K562 (cell line): Measurements from ENCODE around the gene TRMT112. TPM values are rescaled to one million over a fixed set of nuclear protein-coding genes. Genes with fewer than 3 reads are reported as not detected.

Experiments used
- ATAC-seq: fragments of 200-7000 bp; cut with Tn5 transposase; 3 replicates; pipeline ENCODE4 v1.9.1; 2020; ENCODE audit warnings: moderate library complexity
- BruUV-seq: library from RNA; stranded (reverse); fragments of 400-500 nt; replicated peaks from 2 replicates; lab custom pipeline; 2021; lab: Mats Ljungman, UMichigan
- CTCF ChIA-PET: fragments of 300-600 bp; formaldehyde crosslinking; extraction: SDS; loops from one replicate; lab custom pipeline; 2021; ENCODE audit warnings: low intra/inter-chr PET ratio; lab: Yijun Ruan, JAX
- POLR2A ChIA-PET: fragments of 300-600, 350-650 bp; sonication (Branson Sonifier 250); formaldehyde crosslinking; extraction: SDS; loops from one replicate; lab custom pipeline; 2021; ENCODE audit warnings: antibody characterized with exemption, inconsistent platforms; lab: Yijun Ruan, JAX
- DNase-seq, 4 experiments: peaks; one replicate each; pipeline versions ENCODE4 v3.0.0 to v3.0.0-alpha.2; 2011 to 2018; ENCODE audit warnings: low spot score in 3 of 4, mixed read lengths in 3 of 4; ENCODE audit errors: extremely low read depth in 1 of 4
- FAIRE-seq: peaks from 2 replicates; lab custom pipeline; 2011; peaks lifted over from hg19 to GRCh38; lab: Jason Lieb, UNC
- H2AFZ ChIP-seq: 2 replicates; pipeline ENCODE4 v1.6.0; 2011; ENCODE audit warnings: low read depth, low read length, control low read depth, inconsistent platforms
- H3K27ac ChIP-seq: fragments of 200-600 bp; 3 replicates; pipeline ENCODE4 v1.8.0; 2011; ENCODE audit warnings: low read depth, mild to moderate bottlenecking, control low read depth, inconsistent platforms, low read length, moderate library complexity, mixed read lengths; ENCODE audit errors: extremely low read depth
- H3K27me3 ChIP-seq, 2 experiments: fragments of 300-600 bp in 1 of 2; 2 replicates in 1 of 2; 3 replicates in 1 of 2; pipeline versions ENCODE4 v1.6.0 to v1.8.0; 2011; ENCODE audit warnings: inconsistent platforms in 2 of 2, low read length in 2 of 2, mild to moderate bottlenecking in 1 of 2, mixed read lengths in 1 of 2, moderate library complexity in 1 of 2; ENCODE audit not compliant: control insufficient read depth in 2 of 2, insufficient read depth in 2 of 2
- H3K36me3 ChIP-seq: fragments of 300-600 bp; 3 replicates; pipeline ENCODE4 v1.8.0; 2011; ENCODE audit warnings: mild to moderate bottlenecking, low read length, inconsistent platforms; ENCODE audit not compliant: control insufficient read depth, insufficient read depth
- H3K4me1 ChIP-seq, 2 experiments: fragments of 200-600 bp in 1 of 2; replicated peaks in 1 of 2; 2 replicates in 1 of 2; 3 replicates in 1 of 2; pipeline versions ENCODE4 v1.5.1 to v1.8.0; 2011; ENCODE audit warnings: inconsistent platforms in 2 of 2, low read length in 2 of 2, mild to moderate bottlenecking in 1 of 2, mixed read lengths in 1 of 2, moderate library complexity in 1 of 2; ENCODE audit not compliant: control insufficient read depth in 2 of 2, insufficient read depth in 2 of 2
- H3K4me2 ChIP-seq: 2 replicates; pipeline ENCODE4 v1.6.1; 2011; ENCODE audit warnings: low read length, control low read depth, inconsistent platforms, mixed read lengths; ENCODE audit not compliant: insufficient read depth
- H3K4me3 ChIP-seq: fragments of 200-600 bp; sonication (generic), shearing (Covaris generic); 2 replicates; pipeline ENCODE4 v1.5.1; 2016; ENCODE audit warnings: control low read depth, inconsistent platforms
- H3K79me2 ChIP-seq: fragments of 200-600 bp; 3 replicates; pipeline ENCODE4 v1.8.0; 2011; ENCODE audit warnings: low read length, inconsistent platforms; ENCODE audit not compliant: control insufficient read depth, insufficient read depth
- H3K9ac ChIP-seq, 2 experiments: 2 replicates each; pipeline versions ENCODE4 v1.6.0 to v1.6.1; 2011; ENCODE audit warnings: low read depth in 2 of 2, low read length in 2 of 2, control low read depth in 1 of 2, inconsistent platforms in 1 of 2, mild to moderate bottlenecking in 1 of 2, mixed read lengths in 1 of 2; ENCODE audit not compliant: insufficient read depth in 1 of 2
- H3K9me1 ChIP-seq: one replicate; pipeline ENCODE4 v1.6.0; 2011; ENCODE audit warnings: inconsistent platforms, mild to moderate bottlenecking, low read length, moderate library complexity; ENCODE audit not compliant: control insufficient read depth, insufficient read depth
- H3K9me3 ChIP-seq: replicated peaks from 2 replicates; pipeline ENCODE4 v1.5.1; 2011; ENCODE audit warnings: low read depth, low read length, inconsistent platforms; ENCODE audit not compliant: control insufficient read depth, insufficient read depth
- H4K20me1 ChIP-seq: replicated peaks from 2 replicates; pipeline ENCODE4 v1.6.1; 2011; ENCODE audit warnings: low read length, inconsistent platforms, mixed read lengths; ENCODE audit not compliant: control insufficient read depth, insufficient read depth
- BDP1 ChIP-seq: IDR thresholded peaks from 3 replicates; pipeline ENCODE4 v1.6.1; 2011; ENCODE audit not compliant: insufficient read length, insufficient read depth
- CHD1 ChIP-seq: fragments of 200-600 bp; sonication (generic); IDR thresholded peaks from one replicate; pipeline ENCODE4 v1.6.1; 2012; ENCODE audit warnings: mild to moderate bottlenecking, moderate library complexity, low read length, inconsistent platforms
- FOSL1 ChIP-seq: fragments of 200-800 bp; sonication (Bioruptor generic); conservative IDR thresholded peaks from 2 replicates; pipeline ENCODE4 v1.6.1; 2016; ENCODE audit warnings: missing genetic modification characterization, missing compliant biosample characterization
- KAT8 ChIP-seq: fragments of 450-650 bp; IDR thresholded peaks from 2 replicates; pipeline ENCODE4 v1.6.1; 2016; ENCODE audit warnings: low read depth, mild to moderate bottlenecking
- POLR3A ChIP-seq: IDR thresholded peaks from 2 replicates; pipeline ENCODE4 v1.6.1; 2011; ENCODE audit warnings: borderline replicate concordance, mild to moderate bottlenecking, moderate library complexity; ENCODE audit not compliant: insufficient read length, insufficient read depth; ENCODE audit errors: extremely low read depth
- RB1 ChIP-seq: fragments of 450-650 bp; IDR thresholded peaks from 2 replicates; pipeline ENCODE4 v1.6.1; 2017; ENCODE audit warnings: low read depth, mild to moderate bottlenecking
- SP2 ChIP-seq: IDR thresholded peaks from 2 replicates; pipeline ENCODE4 v1.6.1; 2011; ENCODE audit warnings: mild to moderate bottlenecking, low read depth, low read length, moderate library complexity; ENCODE audit not compliant: poor library complexity, severe bottlenecking; ENCODE audit errors: extremely low read depth
- SRSF9 ChIP-seq: fragments of 200-400 bp; formaldehyde crosslinking; IDR thresholded peaks from 2 replicates; pipeline ENCODE4 v1.6.1; 2017; ENCODE audit warnings: low read depth, low read length, borderline replicate concordance
- TOE1 ChIP-seq, 2 experiments: fragments of 450-650 bp in 1 of 2; sonication (generic) in 1 of 2; formaldehyde crosslinking in 1 of 2; IDR thresholded peaks; 2 replicates each; pipeline versions ENCODE4 v1.7.1 to v1.8.0; 2016 to 2022; ENCODE audit warnings: borderline replicate concordance in 2 of 2, mild to moderate bottlenecking in 2 of 2, antibody characterized with exemption in 1 of 2, inconsistent platforms in 1 of 2, low read depth in 1 of 2, missing genetic modification reagents in 1 of 2, moderate library complexity in 1 of 2
- ZBED1 ChIP-seq: IDR thresholded peaks from 2 replicates; pipeline ENCODE4 v1.6.1; 2014
- ZBTB7A ChIP-seq: IDR thresholded peaks from 2 replicates; pipeline ENCODE4 v1.6.1; 2011; ENCODE audit warnings: low read depth, mild to moderate bottlenecking, low read length, moderate library complexity, borderline replicate concordance; ENCODE audit not compliant: control insufficient read depth
- ZNF639 ChIP-seq, 2 experiments: fragments of 200-800 bp in 1 of 2; sonication (Bioruptor generic) in 1 of 2; sonication (generic) in 1 of 2; formaldehyde crosslinking in 1 of 2; IDR thresholded peaks in 1 of 2; conservative IDR thresholded peaks in 1 of 2; 2 replicates each; pipeline versions ENCODE4 v1.5.0 to v1.6.1; 2016 to 2020; ENCODE audit warnings: missing compliant biosample characterization in 1 of 2, missing genetic modification characterization in 1 of 2, missing genetic modification reagents in 1 of 2
- WGBS: fragments of 100-300 bp; shearing (Covaris generic); methylation state at CpG from one replicate; pipeline ENCODE4 v1.1.6; 2016; ENCODE audit warnings: low coverage, mixed read lengths; ENCODE audit not compliant: insufficient coverage; ENCODE audit errors: missing lambda C conversion rate; 5-methylcytosine and 5-hydroxymethylcytosine counted together
- in situ Hi-C: fragments of 300-500 bp; cut with MboI; formaldehyde crosslinking; loops from 4 replicates; pipeline ENCODE4 v1.15.0; 2018; ENCODE audit warnings: inconsistent platforms, mixed read lengths
- intact Hi-C: fragments of 100-400 bp; cut with micrococcal nuclease; formaldehyde crosslinking; loops from 2 replicates; pipeline ENCODE4 v1.14.2; 2022
- polyA plus RNA-seq, 8 experiments: library from polyadenylated mRNA; depleted of rRNA in 4 of 8; stranded (reverse) in 5 of 8; unstranded in 3 of 8; fragments of >200 nt; fragmentation: Nextera tagmentation in 2 of 8; fragmentation: Illumina TruSeq in 1 of 8; extraction: Ambion mirVana in 2 of 8; extraction: Trizol in 1 of 8; gene quantifications; 2 replicates each; pipeline versions ENCODE4 v1.2.1 to v1.2.3, GENCODE V29; 2011 to 2014; ENCODE audit warnings: inconsistent platforms in 1 of 8, missing spikeins in 1 of 8
- total RNA-seq, 7 experiments: library from RNA; depleted of rRNA in 6 of 7; stranded (reverse); fragments of >200 nt in 6 of 7; fragmentation: Illumina TruSeq in 2 of 7; extraction: Trizol in 2 of 7; gene quantifications; 2 replicates each; pipeline versions ENCODE4 v1.2.1 to v1.2.3, GENCODE V29; 2011 to 2021; ENCODE audit warnings: low replicate concordance in 1 of 7
- TF ChIP-seq, protein P1 (sequence below): fragments of 450-650 bp; IDR thresholded peaks from 2 replicates; pipeline ENCODE4 v1.6.1; 2018; ENCODE audit not compliant: partially characterized antibody
- TF ChIP-seq, protein P2 (sequence below): fragments of 450-650 bp; IDR thresholded peaks from 2 replicates; pipeline ENCODE4 v1.6.1; 2018; ENCODE audit warnings: mild to moderate bottlenecking, low read depth; ENCODE audit not compliant: partially characterized antibody

Gene TRMT112
- total and polyA plus RNA-seq, 9 of the 15 experiments (the other 6 are each of a cell fraction or from before 2014, with no cell fraction given), result 162 to 444 (median 300) TPM

- Histone ChIP-seq H3K4me2 (no peak overlapping the region), H3K27ac (no peak overlapping the region)
- no peak for FAIRE-seq
- no peak for TF ChIP-seq SP2
- no peak for TF ChIP-seq KAT8
- TF ChIP-seq RB1, result no peak
- TF ChIP-seq TOE1 (IDR thresholded peaks at IDR 0.05; ENCODE audit: borderline replicate concordance), result no peak
- no peak for TF ChIP-seq TOE1 (CRISPR knock-in tag; IDR thresholded peaks at IDR 0.05; ENCODE audit: borderline replicate concordance, low read depth)
- no peak for TF ChIP-seq ZBED1
- TF ChIP-seq, protein P1, sequence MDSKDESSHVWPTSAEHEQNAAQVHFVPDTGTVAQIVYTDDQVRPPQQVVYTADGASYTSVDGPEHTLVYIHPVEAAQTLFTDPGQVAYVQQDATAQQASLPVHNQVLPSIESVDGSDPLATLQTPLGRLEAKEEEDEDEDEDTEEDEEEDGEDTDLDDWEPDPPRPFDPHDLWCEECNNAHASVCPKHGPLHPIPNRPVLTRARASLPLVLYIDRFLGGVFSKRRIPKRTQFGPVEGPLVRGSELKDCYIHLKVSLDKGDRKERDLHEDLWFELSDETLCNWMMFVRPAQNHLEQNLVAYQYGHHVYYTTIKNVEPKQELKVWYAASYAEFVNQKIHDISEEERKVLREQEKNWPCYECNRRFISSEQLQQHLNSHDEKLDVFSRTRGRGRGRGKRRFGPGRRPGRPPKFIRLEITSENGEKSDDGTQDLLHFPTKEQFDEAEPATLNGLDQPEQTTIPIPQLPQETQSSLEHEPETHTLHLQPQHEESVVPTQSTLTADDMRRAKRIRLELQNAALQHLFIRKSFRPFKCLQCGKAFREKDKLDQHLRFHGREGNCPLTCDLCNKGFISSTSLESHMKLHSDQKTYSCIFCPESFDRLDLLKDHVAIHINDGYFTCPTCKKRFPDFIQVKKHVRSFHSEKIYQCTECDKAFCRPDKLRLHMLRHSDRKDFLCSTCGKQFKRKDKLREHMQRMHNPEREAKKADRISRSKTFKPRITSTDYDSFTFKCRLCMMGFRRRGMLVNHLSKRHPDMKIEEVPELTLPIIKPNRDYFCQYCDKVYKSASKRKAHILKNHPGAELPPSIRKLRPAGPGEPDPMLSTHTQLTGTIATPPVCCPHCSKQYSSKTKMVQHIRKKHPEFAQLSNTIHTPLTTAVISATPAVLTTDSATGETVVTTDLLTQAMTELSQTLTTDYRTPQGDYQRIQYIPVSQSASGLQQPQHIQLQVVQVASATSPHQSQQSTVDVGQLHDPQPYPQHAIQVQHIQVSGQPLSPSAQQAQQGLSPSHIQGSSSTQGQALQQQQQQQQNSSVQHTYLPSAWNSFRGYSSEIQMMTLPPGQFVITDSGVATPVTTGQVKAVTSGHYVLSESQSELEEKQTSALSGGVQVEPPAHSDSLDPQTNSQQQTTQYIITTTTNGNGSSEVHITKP, result peak; percentile 97
- TF ChIP-seq FOSL1 (tag), result no peak
- TF ChIP-seq, protein P2, sequence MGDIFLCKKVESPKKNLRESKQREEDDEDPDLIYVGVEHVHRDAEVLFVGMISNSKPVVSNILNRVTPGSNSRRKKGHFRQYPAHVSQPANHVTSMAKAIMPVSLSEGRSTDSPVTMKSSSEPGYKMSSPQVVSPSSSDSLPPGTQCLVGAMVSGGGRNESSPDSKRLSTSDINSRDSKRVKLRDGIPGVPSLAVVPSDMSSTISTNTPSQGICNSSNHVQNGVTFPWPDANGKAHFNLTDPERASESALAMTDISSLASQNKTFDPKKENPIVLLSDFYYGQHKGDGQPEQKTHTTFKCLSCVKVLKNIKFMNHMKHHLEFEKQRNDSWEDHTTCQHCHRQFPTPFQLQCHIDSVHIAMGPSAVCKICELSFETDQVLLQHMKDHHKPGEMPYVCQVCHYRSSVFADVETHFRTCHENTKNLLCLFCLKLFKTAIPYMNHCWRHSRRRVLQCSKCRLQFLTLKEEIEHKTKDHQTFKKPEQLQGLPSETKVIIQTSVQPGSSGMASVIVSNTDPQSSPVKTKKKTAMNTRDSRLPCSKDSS, result no peak
- no peak for TF ChIP-seq CHD1
- no peak for TF ChIP-seq POLR3A
- TF ChIP-seq SRSF9, result no peak
- no peak for TF ChIP-seq BDP1
- TF ChIP-seq ZNF639 (CRISPR knock-in tag; conservative IDR thresholded peaks at IDR 0.05 in 1 of 2, IDR thresholded peaks at IDR 0.05 in 1 of 2), result no peak
- TF ChIP-seq ZBTB7A, result 0 out of 2 replicates have a peak, but pooled peaks have one; percentile 39
These were observed 31.1 kb upstream of the TRMT112 start for GRCh38 chr11:64348383-64349024.

More at GRCh38 chr11:64348383-64349024, 31.1 kb upstream of the TRMT112 start:
- in situ Hi-C loops, result no loop called here
- ChIA-PET CTCF (no interaction called here), POLR2A (interaction anchor here (0.6 to 1.4 kb wide), 3 partner anchors 31 to 142 kb away, joined by 3 to 6 read pairs (median 3); partner anchors contain the start of genes FERMT3, PRDX5 and TRMT112)
- H3K9ac ChIP-seq, result peak overlapping the region in 1 of 2 experiments; percentile 68; a peak in 1 of 4 replicates
- H2AFZ ChIP-seq, result no peak overlapping the region
- DNase-seq (no peak), ATAC-seq (no peak)
- H3K4me1 ChIP-seq, result peaks cover 2 to 60% of the 10 kb centered on the region in 2 experiments; a peak in 4 of 5 replicates
- no peaks in the 10 kb centered on the region for H3K27me3 ChIP-seq
- intact Hi-C loops, result no loop called here
- no peaks in the 10 kb centered on the region for H3K79me2 ChIP-seq
- BruUV-seq, result no TSS peak
- no peaks in the 10 kb centered on the region for H3K9me3 ChIP-seq
- no peaks in the 10 kb centered on the region for H3K9me1 ChIP-seq
- 50% methylated on average over 11 of the region's 14 CpGs for WGBS
- no peaks in the 10 kb centered on the region for H3K36me3 ChIP-seq
- no peaks in the 10 kb centered on the region for H4K20me1 ChIP-seq
- no peak overlapping the region for H3K4me3 ChIP-seq
